HG03439 (cell line): ENCODE measurements around the gene UBE2J2.

Experiments used
- ATAC-seq: cut with Tn5 transposase; IDR thresholded peaks from one replicate; pipeline ENCODE4 v1.9.1; 2021; ENCODE audit warnings: mild to moderate bottlenecking, moderate library complexity; ENCODE audit not compliant: unreplicated experiment

The UBE2J2 gene

GRCh38 chr1:1215080-1215676 lies 58.5 kb downstream of the UBE2J2 start:
- ATAC-seq: no peak

DNA sequence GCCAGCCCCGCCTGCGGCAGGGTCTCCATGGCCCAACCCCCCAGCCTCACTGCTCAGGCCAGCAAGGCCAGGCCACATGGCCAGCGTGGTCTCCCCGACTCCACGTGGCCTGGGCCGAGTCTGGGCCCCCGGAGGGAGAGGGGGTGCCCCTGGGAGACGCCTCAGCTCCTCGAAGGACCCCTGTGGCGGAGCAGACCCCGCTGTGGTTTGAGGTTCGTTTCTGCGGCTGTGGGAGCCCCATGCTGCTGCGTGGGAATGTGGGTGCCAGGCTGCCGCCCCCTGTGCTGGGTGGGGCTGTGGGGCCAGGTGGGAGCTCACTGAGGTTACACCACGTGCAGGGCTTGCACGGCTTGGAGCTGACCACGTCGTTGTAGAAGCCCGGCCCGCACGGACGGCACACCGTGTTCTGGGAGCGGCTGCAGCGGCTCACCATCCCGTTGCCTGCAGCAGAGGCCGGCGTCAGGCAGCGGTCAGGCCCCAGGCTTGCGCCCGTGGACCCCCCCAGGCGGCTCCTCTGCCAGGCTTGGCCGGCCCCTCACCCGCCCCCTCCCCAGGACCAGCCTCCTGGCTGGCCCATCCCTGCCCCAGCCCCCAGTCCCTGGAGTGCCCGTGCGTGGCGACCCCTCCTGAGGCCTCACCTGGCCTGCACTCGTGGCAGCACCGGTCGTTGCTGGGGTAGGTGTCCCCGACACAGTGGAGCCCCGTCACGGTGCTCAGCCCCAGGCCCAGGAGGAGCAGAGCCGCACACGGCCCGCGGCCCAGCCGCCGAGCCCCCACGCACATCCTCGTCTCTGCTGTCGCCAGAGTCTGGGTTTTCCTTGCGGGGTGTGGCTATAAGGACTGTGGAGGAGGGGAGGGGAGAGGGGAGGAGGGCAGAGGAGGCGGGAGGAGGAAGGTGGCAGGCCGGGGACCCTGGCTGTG lies 60.0 kb downstream of the UBE2J2 start, which contains the start of gene TNFRSF4:
Gene TNFRSF4 (minus strand): TSS at position 809 of the 921 bp plus-strand sequence. CDS start 26 bp downstream, at position 783.
- no peak for ATAC-seq

DNA sequence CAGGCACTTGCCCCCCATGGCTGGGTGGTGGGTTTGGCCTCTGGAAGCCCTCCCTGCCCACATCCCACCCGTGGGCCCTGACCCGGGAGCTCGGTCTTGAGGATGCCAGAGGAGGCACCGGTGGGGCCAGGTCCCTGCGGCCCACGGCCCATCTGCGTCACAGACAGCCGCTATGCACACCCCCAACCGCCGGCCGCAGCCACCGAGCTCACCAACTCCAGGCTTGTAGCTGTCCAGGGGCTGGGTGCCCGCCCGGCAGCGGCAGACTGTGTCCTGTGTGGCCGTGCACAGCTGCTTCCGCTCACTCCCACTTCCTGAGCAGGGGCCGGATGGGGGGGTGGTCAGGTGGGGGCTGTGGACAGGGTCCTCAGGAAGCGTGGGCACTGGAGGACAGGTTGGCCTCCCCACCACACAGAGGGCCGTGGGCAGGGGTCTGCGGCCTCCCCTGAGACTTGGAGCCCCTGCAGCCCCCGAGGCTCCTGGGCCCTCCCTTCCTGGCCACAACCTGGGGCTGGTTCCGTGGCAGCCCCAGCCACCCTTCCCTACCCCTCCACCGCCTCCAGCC lies 60.8 kb downstream of the UBE2J2 start:
- no peak for ATAC-seq

DNA sequence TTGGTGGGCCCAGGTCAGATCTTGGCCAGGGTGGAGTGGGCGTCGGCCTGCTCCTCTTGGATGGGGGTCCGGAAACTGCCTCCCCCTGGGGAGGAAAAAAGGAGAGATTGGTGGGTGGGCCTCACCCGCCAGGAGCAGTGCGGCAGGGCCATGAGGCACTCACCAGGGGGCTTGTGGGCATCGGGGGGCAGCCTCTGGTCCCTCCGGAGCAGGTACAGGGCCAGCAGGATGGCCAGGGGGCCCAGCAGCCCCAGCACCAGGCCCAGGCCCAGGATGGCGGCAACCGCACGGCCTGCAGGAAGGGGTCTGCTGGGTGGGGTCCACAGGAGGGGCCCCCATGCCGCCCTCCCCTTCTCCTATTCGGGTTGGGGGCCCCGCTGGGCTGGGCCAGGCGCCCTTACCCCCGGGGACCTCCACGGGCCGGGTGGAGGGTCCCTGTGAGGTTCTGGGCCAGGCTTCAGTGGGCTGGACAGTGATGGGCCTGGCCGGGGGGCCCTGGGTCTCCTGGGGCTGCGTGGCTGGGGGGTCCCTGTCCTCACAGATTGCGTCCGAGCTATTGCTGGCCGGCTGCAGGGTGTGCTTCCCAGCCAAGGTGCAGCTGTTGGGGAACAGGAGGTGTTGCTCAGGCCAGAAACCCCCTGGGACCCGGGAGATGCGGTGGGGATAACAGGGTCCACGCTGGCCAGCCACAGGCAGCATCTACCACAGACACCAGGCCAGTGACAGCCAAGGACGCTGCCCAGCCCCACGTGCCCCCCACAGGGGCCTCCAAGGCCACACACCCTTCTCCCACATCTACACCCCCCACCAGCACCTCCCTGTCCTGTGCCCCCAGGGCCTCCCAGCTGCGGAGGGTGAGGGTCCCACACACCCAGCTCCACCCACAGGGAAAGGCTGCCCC lies 61.9 kb downstream of the UBE2J2 start:
- no peak for ATAC-seq

- no peak for ATAC-seq
These were observed 62.7 kb downstream of the UBE2J2 start for GRCh38 chr1:1210726-1211540.

GRCh38 chr1:1208713-1209433 lies 64.8 kb downstream of the UBE2J2 start:
- ATAC-seq: no peak

GRCh38 chr1:1207571-1207892 lies 66.1 kb downstream of the UBE2J2 start:
- no peak for ATAC-seq

DNA sequence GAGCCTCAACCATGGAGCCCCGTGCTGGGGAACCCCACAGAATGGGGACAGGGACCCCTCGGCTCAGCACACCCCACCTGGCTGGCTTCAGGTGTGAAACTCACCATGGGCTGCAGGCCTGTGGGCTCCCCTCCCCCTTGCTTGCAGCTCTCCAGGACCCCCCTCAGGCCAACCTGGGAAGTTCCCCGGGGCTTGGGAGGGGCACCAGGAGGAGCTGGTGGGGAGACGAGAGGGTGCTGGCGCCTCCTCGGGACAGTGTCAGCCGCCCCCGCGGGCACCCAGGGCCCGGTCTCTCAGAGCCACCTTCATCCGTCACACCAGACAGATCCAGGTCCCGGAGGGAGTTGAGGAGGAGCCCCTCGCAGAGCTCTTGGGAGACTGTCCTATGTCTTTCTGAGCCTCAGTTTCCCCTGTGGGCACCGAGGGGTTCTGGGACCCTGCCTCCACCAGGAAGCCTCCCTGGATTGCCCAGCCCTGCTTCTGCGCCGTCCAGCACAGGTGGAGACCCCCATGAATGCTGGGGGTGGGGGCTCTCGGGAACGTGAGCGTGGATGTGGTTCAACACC lies 66.6 kb downstream of the UBE2J2 start:
- no peak for ATAC-seq

DNA sequence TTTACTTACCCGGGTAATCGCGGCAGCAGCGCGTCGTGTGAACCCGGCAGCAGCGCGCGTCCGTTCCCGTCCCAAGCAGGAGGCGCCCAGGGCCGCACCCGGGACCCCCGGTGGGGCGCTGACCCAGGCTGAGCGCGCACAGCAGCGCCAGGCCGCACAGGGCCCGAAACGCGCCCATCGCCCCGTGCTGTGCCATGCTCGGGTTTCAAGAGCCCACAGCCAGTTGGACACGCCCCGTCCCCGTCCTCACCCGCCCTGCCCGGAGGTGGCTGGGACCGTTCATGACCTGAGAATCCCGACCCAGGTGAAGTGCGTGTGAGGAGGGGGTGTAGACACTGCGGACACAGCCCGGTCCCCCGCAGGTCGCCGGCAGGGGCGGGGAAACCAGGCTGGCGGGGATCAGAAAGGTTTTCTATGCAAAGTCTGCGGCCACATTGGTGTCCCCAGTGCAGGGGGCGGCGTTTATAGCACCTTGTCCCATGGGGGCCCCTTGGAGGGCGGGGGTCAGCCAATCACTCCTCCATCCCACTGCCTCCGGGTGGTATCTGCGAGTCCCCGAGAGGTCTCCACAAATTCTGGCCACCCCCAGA lies 67.2 kb downstream of the UBE2J2 start, which contains the start of gene TNFRSF18:
Gene TNFRSF18 (minus strand): TSS at position 217 of the 590 bp plus-strand sequence. CDS start 21 bp downstream, at position 196.
- no peak for ATAC-seq

- ATAC-seq: no peak
These were observed 67.8 kb downstream of the UBE2J2 start for GRCh38 chr1:1205769-1206375.

DNA sequence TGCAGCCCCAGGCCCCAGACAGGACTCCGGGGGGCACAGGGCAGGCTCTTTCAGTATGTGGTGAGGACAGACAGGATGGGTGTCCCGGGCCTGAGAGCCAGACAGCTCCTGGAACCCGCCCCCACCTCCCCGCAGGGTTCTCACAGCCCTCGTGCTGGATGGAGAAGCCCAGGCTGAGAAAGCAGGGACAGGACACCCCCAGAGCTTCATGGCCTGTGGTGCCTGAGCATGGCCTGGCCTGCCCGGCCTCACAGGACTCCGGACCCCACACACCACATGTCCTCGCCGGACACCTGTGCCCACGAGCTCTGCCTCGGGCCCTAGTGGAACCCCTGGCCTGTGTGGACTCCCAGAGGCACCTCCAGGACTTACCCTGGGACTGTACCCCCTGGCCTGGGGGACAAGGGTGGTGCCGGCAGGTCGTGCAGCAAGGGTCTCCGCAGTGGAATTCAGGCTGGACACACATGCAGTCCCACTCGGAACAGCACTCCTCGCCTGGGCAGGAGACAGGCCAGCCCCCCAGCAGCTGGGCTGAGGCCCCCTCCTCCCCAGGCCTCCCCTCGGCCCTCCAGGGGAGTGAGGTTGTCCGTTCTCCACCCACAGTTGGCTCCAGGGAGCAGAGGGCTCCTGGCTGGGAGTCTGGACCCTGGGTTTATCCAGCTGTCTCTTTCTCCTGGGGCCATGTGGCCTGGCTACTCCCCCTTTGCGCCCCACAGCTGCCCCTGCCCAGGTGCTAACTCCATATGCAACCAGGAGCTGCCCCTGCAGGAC lies 68.5 kb downstream of the UBE2J2 start:
- ATAC-seq: no peak

GRCh38 chr1:1204425-1204920 lies 69.2 kb downstream of the UBE2J2 start:
- no peak for ATAC-seq
